ENCODE results near the gene CCDC12.

CCDC12 gene

GRCh38 chr3:46976326-46977190 is at the start of gene CCDC12:
TSS of gene CCDC12 (minus strand) at chr3:46976745. CDS start at chr3:46976732, 13 bp downstream.
- peak; percentile 99 for DNase-seq (ENCODE audit: low spot score)

GRCh38 chr3:47024932-47025331 is 48.4 kb upstream of the CCDC12 start:
- DNase-seq (ENCODE audit: low spot score), result no peak

- DNase-seq (ENCODE audit: low spot score), result no peak
Observed at GRCh38 chr3:47022641-47023071, 46.1 kb upstream of the CCDC12 start.

DNA sequence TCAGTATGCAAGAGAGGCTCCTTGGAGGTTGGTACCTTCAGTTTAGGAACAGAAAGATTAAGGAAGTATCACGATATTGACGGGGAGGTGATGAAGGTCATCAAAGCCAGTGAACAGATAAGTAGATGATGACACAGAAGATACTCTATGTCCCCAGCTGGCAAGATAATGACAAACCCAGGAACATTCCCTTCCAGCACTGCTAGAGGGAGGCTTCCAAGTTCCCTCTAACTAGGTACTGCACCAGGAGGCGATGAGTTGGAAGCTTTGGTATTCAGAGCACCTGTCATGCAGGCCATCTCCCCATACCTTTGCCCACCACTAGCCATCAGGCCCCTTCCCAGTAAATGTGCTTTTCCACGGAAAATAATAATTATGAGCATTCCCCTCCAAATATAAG is 43.8 kb upstream of the CCDC12 start:
- DNase-seq (ENCODE audit: low spot score), result no peak

DNA sequence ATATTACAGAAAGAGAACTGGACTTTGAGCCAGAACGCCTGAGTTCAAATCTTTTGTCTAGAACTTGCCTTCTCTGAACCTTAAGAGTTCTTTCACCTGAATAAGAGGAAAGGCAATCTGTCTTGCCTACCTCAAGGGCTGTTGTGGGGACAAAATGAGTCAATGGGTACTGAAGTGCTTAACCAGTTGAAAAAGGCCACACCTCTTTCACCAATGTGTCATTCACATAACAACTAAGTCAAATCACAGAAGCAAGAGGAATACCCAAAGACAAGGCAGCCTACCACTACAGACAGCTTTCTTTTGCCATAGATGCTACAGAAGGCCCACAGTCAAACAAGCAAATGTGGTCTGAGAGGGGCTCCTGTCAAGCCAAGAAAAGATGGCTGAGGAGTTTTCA is 42.7 kb upstream of the CCDC12 start:
- no peak for DNase-seq (ENCODE audit: low spot score)

DNA sequence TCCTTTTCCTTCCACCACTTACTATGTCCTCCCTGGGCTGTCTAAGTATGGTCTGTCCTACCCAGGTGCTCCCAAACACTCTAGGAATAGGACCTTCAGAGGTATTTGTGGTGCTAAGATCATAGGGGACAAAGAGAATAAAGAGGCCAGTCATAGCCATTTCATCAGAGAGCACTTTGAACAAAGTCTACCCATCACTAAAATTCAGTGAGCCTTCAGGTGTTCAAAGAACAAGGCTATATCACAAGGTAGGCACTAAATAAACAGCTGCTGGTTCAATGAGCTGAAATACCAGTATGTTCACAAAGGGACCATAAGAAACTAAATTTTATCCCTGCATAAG is 41.7 kb upstream of the CCDC12 start:
- DNase-seq (ENCODE audit: low spot score), result no peak

DNA sequence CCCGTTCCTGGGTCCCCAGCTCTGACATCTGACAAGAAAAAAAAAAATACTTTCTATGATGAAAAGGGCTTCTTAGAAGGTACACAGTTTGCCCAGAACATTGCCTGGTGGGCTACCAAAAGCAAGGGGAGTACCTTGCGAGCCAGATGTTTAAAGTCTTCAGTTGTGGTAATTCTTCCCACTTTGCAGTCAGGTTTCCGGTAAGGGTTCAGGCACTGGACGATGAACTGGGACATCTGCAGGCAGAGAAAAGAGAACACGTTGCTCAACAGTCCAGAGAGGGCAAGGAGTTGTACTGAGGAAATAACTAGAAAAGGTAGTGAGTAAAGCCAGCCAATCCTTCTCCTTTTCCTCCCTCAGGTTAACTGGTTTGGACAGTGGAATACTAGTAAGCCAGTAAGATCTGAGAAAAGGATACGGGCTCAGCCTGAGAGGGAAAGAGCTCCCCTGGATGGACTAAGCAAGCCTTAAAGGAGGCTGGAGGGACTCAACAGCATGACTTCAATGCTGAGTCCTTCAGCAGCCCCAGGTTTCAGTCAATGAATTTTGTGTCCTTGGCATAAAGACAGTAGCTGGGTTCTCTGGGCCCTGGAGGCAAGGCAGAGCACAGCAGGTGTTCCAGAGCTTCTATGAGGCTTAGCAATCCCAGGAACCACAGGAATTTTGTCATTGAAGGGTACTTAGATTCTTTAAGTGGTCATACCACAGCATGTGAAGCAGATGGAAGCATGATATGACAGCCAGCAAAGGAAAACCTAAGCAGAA is 41.1 kb upstream of the CCDC12 start:
- no peak for DNase-seq (ENCODE audit: low spot score)

GRCh38 chr3:47016934-47017435 is 40.4 kb upstream of the CCDC12 start:
- no peak for DNase-seq (ENCODE audit: low spot score)

- no peak for DNase-seq (ENCODE audit: low spot score)
Observed at GRCh38 chr3:47016086-47016933, 39.8 kb upstream of the CCDC12 start.

DNA sequence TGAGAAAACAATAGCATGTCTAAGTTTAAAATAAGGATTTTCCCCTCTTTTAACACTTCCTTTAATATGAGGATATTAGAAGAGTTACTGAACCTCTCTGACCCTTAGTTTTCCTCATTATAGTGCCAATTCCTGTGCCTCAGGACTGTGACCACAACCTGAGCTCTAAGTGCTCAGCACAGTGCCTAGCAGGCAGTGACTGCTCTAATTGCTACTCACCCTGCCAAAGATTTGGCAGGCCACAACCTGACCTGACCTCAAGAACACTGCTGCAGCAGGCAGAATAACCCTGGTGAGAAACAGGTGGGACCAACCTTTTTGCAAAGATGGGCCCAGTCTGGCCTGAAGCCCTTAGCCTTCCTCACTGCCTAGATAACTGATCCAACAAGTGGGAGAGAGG is 38.6 kb upstream of the CCDC12 start:
- no peak for DNase-seq (ENCODE audit: low spot score)

DNA sequence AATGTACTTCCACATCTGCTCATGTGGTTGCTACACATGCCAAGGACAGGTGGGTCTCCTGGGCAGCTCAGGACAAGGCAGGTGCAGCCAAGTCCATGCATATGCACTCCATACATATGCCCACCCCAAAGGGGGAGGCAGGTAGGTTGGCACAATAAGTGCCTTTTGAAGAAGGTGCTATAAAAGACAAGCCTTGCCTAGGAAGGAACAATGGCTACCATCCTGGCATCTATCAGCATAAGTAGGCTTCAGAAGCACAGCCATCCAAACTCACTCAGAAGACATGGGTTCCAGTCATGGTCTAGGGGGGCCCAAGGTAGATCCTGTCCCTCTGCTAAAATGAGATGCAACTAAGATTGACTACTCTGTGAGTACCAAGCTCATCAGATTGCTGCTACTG is 37.5 kb upstream of the CCDC12 start:
- DNase-seq (ENCODE audit: low spot score), result no peak

DNA sequence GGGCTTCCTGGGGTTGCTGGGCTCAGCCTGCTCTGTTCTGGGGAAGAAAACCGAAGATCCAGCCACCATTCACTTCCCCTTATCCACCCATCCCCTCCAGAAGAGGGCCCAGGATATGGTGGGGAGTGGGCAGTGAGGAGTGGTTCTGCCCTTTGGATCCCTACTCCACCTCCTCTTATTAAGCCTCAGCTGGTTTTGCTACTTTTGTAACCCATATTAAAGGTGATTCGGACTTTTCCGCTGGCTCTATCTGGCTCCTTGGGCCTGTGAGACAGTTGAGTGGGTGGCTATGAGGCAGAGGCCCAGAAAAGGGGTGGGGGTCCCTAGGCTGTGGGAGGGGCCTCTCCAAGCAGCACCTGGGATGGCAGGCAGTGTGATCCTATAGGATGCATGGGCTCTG is 36.7 kb upstream of the CCDC12 start:
- DNase-seq (ENCODE audit: low spot score), result no peak

DNA sequence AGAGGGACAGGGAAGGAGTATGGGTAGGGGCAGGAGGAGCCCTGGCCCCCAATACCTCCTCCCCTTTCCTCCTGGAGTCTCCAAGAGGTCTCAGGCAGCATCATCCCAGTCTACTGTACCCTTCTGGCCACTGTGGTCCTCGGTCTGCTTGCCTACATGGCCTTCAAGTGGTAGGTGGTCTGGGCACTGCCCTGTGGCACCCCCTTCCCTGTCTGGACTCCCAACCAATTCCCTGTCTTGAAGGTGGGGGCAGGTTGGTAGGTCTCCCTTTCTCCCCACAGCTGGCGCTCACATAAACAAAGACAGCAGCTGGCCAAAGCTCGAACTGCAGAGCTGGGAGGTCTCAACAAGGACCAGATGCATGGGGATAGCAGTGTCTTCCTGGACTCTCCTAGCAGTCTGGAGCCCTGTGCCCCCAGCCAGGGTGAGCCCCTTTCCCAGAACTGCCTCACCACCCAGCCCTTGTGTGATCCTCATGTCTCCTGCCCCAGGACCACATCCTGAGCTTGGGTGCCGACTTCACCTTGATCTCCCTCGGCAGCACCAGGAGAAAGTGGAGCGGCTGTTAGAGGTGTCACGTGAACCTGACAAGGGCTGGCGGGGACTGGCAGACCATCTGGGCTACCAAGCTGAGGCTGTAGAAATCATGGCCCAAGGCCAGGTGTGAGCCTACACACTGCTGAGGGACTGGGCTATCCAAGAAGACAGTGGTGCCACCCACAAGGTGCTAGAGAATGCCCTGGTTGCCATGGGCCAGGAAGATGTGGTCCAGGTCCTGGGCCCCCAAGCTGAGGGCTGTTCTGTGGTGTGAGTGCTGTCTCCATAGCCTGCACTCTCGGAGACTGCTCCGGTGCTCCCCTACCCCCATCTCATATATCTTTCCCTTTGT is 36.0 kb upstream of the CCDC12 start:
- no peak for DNase-seq (ENCODE audit: low spot score)

DNA sequence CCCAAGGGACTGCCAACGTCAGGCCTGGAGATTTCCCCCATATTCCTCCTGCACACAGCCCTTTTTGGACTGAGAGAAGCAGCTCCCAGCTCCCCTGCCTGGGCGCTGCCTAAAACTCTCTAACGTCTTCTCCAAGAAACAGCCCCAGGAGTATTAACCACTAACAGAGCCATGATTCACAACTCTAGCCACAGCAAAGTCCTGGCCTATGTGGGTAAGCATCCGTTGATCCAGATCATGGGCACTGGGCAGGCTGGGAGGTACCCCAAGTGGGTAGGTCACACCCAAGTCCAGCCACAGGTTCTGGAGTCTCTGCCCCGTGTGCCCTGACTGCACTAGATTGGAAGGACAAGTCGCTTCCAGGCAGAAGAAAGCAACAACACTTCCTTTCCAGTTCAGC is 34.8 kb upstream of the CCDC12 start:
- no peak for DNase-seq (ENCODE audit: low spot score)

- no peak for DNase-seq (ENCODE audit: low spot score)
Observed at GRCh38 chr3:47010910-47011309, 34.4 kb upstream of the CCDC12 start.

DNA sequence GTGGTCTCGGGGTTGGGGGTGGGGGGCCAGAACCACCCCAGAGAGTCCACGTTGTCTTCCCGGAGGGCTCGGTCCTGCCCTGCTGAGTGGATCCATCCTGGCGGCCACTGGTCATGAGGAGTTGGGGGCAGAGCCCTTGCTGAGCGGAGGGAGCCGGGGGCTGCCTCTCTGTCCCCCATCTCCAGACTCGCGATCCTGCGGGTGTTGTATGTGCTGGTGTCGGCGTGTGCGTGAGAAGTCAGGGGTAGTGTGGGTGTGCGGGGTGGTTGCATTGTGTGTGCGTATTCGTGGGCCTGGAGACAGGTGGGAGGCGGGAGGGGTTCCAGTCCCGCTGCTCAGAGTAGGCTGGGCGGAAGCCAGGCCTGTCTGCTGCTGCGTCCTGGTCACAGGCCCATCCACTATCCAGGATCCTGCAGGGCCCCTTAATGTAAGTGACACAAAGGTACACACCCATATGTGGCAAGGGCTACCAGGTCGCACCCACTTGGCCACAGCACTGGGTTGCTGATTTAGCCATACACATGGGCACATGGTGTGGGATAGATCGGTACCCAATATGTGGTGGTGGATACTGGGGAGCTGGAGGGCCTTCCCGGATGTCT is 33.7 kb upstream of the CCDC12 start:
- no peak for DNase-seq (ENCODE audit: low spot score)

DNA sequence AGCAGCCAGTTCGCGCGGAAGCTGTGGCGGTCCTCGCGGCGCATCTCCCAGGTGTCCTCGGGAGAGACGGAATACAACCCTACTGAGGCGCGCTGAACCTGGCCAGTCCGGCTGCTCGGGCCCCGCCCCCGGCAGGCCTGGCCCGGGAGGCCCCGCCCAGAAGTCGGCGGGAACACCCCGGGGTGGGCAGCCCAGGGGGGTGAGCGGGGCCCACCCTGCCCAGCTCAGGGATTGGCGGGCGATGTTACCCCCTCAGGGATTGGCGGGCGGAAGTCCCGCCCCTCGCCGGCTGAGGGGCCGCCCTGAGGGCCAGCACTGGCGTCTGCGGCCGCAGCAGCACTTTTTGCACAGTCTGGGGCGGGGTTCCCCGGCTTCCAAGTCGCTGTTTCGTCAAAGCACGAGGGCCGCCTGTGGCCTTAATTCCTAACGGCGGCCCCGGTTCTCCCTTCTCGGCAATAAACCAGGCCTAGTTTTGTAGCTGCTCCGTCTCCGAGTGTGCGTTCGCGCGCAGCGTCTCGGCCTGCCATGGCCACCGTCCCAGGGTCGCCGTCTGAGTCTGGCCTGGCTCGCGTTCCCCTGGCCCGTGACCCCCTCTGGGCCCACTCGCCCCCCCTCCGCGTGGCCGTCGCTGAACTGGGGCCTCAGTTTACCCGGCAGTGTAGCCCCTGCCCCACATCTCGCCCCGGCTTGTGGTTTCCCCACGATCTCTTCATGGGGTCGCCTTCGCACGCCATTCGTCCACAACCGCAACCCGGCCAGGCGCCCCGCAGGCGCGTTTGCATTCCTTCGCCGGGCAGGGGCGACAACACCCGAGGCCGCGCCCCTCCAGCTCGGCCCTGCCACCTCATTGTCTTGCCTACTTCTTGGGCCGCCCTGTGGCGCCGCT is 32.9 kb upstream of the CCDC12 start:
- peak; percentile 82 for DNase-seq (ENCODE audit: low spot score)

DNA sequence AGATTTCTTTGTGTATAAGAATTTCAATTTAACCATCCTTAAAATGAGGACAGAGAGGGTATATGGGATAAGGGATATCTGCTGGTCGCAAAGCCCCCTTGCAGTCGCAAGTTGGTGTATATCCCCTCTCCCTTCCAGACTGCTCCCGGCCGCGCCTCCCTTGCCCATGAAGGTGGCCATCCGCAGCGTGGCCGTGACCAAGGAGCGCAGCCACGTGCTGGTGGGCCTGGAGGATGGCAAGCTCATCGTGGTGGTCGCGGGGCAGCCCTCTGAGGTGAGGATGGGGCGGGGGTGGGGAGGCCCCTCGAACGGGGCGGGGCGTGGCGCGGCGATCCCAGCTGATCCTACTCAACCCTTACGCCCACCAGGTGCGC is 32.3 kb upstream of the CCDC12 start:
- DNase-seq (ENCODE audit: low spot score), result no peak

DNA sequence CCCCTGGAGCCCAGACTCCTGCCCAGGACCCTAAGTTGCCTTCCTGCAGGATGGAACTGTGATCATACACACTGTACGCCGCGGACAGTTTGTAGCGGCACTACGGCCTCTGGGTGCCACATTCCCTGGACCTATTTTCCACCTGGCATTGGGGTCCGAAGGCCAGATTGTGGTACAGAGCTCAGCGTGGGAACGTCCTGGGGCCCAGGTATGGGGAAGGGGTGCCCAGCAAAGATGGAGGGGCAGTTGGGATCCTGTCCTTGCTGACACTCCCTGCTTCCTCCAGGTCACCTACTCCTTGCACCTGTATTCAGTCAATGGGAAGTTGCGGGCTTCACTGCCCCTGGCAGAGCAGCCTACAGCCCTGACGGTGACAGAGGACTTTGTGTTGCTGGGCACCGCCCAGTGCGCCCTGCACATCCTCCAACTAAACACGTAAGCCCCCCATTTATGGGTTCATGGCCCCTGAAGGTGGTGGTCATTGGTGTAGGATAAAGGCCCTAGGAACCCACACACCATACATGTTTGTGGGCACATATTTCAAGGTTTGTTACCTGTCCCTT is 31.8 kb upstream of the CCDC12 start:
- DNase-seq (ENCODE audit: low spot score), result no peak

All from hematopoietic multipotent progenitor cell treated with erythropoietin and hydrocortisone succinate and interleukin-3 and kit ligand, for 17 days (in vitro differentiated cells).